Fibroblast of the aortic adventitia (primary cell): Measurements from ENCODE around the gene OBP2A. TPM values are rescaled to one million over a fixed set of nuclear protein-coding genes. Genes with fewer than 3 reads are reported as not detected.

Experiments used
- DNase-seq: peaks from one replicate; pipeline ENCODE4 v3.0.0-alpha.2; 2010; ENCODE audit warnings: low read depth
- H3K4me3 ChIP-seq: 2 replicates; pipeline ENCODE4 v1.5.1; 2011; ENCODE audit warnings: low read depth, mild to moderate bottlenecking, control low read depth, low read length, moderate library complexity
- total RNA-seq: library from RNA; depleted of rRNA; stranded (reverse); fragments of >200 nt; gene quantifications from 2 replicates; pipeline ENCODE4 v1.2.3, GENCODE V29; 2012; ENCODE audit warnings: low replicate concordance
- TF ChIP-seq, protein P1 (sequence below): IDR thresholded peaks from 2 replicates; pipeline ENCODE4 v1.5.1; 2011; ENCODE audit warnings: mild to moderate bottlenecking, low read length, control low read depth, inconsistent platforms; ENCODE audit not compliant: insufficient read depth

Gene OBP2A
- total RNA-seq, 1 donor, result not detected

DNA sequence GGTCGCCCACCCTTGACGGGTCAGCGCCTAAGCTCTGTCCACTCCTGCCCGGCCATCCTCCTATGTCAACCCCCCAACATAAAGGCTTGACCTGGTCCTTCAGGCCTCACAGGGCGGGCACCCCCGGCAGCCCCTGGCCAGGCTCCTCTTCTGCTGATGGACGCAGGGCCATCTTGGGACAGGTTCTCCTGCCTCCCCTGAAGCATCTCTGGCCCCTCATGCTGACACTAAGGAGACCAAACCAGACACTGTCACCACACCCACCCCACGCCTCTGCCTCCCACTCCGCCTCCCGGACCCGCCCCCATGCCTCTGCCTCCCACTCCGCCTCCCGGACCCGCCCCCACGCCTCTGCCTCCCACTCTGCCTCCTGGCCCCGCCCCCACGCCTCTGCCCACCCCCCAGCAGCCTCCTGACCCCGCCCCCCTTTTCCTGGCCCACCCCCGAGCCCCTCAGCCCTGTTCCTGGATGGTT is 6.8 kb downstream of the OBP2A start:
- DNase-seq, result no peak
- H3K4me3 ChIP-seq, result no peak overlapping the region
- TF ChIP-seq, protein P1, sequence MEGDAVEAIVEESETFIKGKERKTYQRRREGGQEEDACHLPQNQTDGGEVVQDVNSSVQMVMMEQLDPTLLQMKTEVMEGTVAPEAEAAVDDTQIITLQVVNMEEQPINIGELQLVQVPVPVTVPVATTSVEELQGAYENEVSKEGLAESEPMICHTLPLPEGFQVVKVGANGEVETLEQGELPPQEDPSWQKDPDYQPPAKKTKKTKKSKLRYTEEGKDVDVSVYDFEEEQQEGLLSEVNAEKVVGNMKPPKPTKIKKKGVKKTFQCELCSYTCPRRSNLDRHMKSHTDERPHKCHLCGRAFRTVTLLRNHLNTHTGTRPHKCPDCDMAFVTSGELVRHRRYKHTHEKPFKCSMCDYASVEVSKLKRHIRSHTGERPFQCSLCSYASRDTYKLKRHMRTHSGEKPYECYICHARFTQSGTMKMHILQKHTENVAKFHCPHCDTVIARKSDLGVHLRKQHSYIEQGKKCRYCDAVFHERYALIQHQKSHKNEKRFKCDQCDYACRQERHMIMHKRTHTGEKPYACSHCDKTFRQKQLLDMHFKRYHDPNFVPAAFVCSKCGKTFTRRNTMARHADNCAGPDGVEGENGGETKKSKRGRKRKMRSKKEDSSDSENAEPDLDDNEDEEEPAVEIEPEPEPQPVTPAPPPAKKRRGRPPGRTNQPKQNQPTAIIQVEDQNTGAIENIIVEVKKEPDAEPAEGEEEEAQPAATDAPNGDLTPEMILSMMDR, result no peak

DNA sequence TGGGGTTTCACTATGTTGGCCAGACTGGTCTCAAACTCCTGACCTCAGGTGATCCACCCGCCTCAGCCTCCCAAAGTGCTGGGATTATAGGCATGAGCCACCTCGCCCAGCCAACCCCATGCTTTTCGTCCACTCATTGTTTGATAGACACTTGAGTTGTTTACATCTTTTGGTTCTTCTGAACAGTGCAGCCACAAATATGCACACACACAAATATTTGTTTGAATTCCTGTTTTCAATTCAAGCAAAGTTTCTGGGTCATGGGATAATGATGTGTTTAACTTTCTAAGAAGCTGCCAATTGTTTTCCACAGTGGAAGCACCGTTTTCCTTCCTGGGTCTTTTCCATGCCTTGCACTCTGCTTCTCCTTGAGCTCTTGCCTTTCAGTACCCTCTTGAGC is 8.8 kb downstream of the OBP2A start:
- no peak overlapping the region for H3K4me3 ChIP-seq
- TF ChIP-seq, protein P1, result no peak
- DNase-seq, result no peak

DNA sequence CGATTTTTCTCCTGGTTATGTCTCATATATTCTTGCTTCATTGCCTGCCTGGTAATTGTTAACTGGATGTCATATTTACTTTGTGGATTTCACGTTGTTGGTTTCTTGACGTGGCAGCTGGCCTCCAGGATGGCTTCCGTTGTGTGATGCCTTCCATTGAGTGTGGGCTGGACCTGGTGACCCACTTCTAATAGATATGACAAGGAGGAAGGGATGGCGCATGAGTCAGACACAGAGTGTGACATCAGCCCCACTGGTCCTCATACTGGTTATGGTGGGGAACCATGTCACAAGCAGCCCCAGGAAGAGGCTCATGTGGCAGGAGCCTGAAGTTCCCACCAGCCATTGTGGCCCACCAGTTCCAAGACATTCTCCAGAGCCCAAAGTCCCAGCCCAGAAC is 9.3 kb downstream of the OBP2A start:
- TF ChIP-seq, protein P1, result no peak
- no peak for DNase-seq

DNA sequence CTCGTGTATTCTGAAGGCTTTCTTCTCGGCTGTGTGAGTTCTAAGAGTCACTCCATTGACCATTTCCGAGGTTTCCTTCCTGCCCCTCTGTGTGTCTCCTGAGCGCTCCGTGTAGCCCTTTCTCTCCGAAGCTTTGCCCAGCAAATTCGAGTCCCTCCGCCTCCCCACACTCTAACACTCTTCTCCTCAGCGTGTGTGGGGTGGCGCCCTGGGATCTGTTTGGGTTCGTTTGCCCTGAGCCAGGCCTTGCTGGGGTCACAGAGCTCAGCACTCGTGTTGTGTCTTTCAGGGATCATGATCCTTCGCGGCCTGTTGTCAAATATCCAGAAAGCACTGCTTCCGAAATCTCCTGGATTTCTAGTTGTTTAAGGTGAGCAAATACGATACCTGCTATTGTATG is 10.0 kb downstream of the OBP2A start:
- no peak for DNase-seq
- no peak overlapping the region for H3K4me3 ChIP-seq
- TF ChIP-seq, protein P1, result no peak

More for the DNA sequence above, 9.3 kb downstream of the OBP2A start:
- no peak overlapping the region for H3K4me3 ChIP-seq

DNA sequence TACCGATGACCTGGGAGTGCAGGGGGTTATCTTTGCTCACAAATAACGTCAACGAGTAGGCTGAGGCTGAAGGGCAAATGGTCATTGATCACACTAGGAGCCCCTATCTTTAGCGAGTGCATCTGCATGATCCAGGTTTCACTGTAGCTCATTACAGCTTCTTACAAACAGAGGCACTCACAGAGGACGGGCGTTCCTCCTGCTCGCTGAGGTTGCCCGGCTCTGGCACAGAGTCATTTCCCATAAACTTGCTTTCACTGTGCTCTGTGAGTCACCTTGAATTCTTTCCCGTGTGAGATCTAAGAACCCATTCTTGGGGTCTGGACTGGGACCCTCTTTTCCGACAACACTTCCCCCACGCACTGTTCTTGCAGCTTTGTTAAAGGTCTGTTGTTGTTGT is 13.7 kb downstream of the OBP2A start:
- TF ChIP-seq, protein P1, result no peak
- no peak for DNase-seq
- H3K4me3 ChIP-seq, result no peak overlapping the region

DNA sequence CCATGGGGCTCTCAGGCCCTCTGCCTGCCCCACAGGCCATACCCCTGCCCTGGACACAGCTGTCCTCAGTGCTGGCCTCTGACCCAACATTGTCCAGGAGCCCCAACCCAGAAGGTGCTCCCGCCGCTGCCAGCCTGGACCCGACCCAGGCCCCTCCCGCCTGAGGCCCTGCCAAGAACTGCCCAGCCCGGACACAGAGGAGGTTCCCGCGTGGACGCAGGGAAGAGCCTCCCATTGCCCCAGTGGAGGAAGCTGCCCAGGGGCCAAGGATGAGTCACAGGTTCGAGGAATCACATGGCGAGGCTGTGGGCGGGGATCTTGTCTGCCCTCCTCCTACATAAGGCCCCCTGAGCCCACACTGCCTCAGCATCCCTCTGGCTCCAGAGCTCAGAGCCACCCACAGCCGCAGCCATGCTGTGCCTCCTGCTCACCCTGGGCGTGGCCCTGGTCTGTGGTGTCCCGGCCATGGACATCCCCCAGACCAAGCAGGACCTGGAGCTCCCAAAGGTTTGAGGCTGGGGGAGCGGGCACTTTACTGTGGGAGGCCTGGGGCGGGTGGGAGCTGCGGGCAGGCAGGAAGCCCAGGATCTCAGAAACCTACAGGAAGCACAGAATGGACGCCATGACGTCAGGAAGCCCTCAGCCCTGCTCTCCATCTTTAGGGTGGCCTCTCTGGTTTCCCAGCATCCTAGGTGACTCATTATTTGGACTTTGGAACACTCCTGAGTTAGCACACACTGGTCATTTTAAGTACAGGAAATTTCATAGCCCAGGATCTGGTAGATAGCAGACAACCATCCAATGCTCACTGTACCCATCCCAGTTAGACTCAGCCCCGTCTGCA is 15.7 kb downstream of the OBP2A start, which contains the start of gene PAEP:
PAEP (plus strand) TSS at position 366 of the 844 bp plus-strand sequence.
- no peak within 1 kb of the TSS for H3K4me3 ChIP-seq
- no peak for DNase-seq
- TF ChIP-seq, protein P1, result no peak
